GM23338 (cell line): ENCODE results near the gene NSRP1.

Source experiments
- CREB1 ChIP-seq: fragments of 250-450 bp; sonication (Bioruptor Pico); IDR thresholded peaks from 2 replicates; pipeline ENCODE4 v1.5.0; 2020; ENCODE audit warnings: low read depth, mild to moderate bottlenecking, moderate library complexity
- CTCF ChIP-seq, 2 experiments: fragments of 200-600 bp in 1 of 2; sonication (generic) in 1 of 2; conservative IDR thresholded peaks; 2 replicates each; pipeline versions ENCODE4 v1.5.1 to v1.6.1; 2016 to 2017; ENCODE audit warnings: antibody characterized with exemption in 2 of 2, low read depth in 2 of 2, mild to moderate bottlenecking in 2 of 2, moderate library complexity in 1 of 2
- EZH2 ChIP-seq: fragments of 200-600 bp; sonication (generic); IDR thresholded peaks from one replicate; pipeline ENCODE4 v1.8.0; 2017; ENCODE audit warnings: antibody characterized with exemption, mild to moderate bottlenecking, low read depth; ENCODE audit not compliant: unreplicated experiment
- EZH2phosphoT487 ChIP-seq: fragments of 200-600 bp; sonication (generic); IDR thresholded peaks from one replicate; pipeline ENCODE4 v1.8.1; 2018; ENCODE audit warnings: antibody characterized with exemption; ENCODE audit not compliant: unreplicated experiment
- POLR2AphosphoS5 ChIP-seq: IDR thresholded peaks from 2 replicates; pipeline ENCODE4 v1.6.1; 2016; ENCODE audit warnings: antibody characterized with exemption, low read depth
- STAT1 ChIP-seq: IDR thresholded peaks from one replicate; pipeline ENCODE4 v1.6.1; 2016; ENCODE audit warnings: antibody characterized with exemption; ENCODE audit not compliant: unreplicated experiment
- ZNF114 ChIP-seq: fragments of 250-450 bp; sonication (Bioruptor Pico); IDR thresholded peaks from 2 replicates; pipeline ENCODE4 v1.5.0; 2020; ENCODE audit warnings: mild to moderate bottlenecking, moderate library complexity
- ZNF331 ChIP-seq: fragments of 250-450 bp; sonication (Bioruptor Pico); IDR thresholded peaks from 2 replicates; pipeline ENCODE4 v1.5.0; 2020; ENCODE audit warnings: low read depth, mild to moderate bottlenecking, moderate library complexity
- TF ChIP-seq, protein P1 (sequence below): IDR thresholded peaks from one replicate; pipeline ENCODE4 v1.6.1; 2018; ENCODE audit warnings: antibody characterized with exemption; ENCODE audit not compliant: unreplicated experiment
- TF ChIP-seq, protein P2 (sequence below): fragments of 250-450 bp; sonication (Bioruptor Pico); IDR thresholded peaks from 2 replicates; pipeline ENCODE4 v1.5.0; 2020; ENCODE audit warnings: mild to moderate bottlenecking, moderate library complexity

- TF ChIP-seq CTCF (conservative IDR thresholded peaks at IDR 0.05; ENCODE audit: low read depth in 2 of 2), result no peak
- TF ChIP-seq, protein P1, sequence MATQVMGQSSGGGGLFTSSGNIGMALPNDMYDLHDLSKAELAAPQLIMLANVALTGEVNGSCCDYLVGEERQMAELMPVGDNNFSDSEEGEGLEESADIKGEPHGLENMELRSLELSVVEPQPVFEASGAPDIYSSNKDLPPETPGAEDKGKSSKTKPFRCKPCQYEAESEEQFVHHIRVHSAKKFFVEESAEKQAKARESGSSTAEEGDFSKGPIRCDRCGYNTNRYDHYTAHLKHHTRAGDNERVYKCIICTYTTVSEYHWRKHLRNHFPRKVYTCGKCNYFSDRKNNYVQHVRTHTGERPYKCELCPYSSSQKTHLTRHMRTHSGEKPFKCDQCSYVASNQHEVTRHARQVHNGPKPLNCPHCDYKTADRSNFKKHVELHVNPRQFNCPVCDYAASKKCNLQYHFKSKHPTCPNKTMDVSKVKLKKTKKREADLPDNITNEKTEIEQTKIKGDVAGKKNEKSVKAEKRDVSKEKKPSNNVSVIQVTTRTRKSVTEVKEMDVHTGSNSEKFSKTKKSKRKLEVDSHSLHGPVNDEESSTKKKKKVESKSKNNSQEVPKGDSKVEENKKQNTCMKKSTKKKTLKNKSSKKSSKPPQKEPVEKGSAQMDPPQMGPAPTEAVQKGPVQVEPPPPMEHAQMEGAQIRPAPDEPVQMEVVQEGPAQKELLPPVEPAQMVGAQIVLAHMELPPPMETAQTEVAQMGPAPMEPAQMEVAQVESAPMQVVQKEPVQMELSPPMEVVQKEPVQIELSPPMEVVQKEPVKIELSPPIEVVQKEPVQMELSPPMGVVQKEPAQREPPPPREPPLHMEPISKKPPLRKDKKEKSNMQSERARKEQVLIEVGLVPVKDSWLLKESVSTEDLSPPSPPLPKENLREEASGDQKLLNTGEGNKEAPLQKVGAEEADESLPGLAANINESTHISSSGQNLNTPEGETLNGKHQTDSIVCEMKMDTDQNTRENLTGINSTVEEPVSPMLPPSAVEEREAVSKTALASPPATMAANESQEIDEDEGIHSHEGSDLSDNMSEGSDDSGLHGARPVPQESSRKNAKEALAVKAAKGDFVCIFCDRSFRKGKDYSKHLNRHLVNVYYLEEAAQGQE, result no peak
- TF ChIP-seq POLR2AphosphoS5, result no peak
- no peak for TF ChIP-seq ZNF331 (CRISPR knock-in tag)
- TF ChIP-seq STAT1, result no peak
- TF ChIP-seq EZH2phosphoT487, result no peak
- no peak for TF ChIP-seq EZH2
- TF ChIP-seq, protein P2, sequence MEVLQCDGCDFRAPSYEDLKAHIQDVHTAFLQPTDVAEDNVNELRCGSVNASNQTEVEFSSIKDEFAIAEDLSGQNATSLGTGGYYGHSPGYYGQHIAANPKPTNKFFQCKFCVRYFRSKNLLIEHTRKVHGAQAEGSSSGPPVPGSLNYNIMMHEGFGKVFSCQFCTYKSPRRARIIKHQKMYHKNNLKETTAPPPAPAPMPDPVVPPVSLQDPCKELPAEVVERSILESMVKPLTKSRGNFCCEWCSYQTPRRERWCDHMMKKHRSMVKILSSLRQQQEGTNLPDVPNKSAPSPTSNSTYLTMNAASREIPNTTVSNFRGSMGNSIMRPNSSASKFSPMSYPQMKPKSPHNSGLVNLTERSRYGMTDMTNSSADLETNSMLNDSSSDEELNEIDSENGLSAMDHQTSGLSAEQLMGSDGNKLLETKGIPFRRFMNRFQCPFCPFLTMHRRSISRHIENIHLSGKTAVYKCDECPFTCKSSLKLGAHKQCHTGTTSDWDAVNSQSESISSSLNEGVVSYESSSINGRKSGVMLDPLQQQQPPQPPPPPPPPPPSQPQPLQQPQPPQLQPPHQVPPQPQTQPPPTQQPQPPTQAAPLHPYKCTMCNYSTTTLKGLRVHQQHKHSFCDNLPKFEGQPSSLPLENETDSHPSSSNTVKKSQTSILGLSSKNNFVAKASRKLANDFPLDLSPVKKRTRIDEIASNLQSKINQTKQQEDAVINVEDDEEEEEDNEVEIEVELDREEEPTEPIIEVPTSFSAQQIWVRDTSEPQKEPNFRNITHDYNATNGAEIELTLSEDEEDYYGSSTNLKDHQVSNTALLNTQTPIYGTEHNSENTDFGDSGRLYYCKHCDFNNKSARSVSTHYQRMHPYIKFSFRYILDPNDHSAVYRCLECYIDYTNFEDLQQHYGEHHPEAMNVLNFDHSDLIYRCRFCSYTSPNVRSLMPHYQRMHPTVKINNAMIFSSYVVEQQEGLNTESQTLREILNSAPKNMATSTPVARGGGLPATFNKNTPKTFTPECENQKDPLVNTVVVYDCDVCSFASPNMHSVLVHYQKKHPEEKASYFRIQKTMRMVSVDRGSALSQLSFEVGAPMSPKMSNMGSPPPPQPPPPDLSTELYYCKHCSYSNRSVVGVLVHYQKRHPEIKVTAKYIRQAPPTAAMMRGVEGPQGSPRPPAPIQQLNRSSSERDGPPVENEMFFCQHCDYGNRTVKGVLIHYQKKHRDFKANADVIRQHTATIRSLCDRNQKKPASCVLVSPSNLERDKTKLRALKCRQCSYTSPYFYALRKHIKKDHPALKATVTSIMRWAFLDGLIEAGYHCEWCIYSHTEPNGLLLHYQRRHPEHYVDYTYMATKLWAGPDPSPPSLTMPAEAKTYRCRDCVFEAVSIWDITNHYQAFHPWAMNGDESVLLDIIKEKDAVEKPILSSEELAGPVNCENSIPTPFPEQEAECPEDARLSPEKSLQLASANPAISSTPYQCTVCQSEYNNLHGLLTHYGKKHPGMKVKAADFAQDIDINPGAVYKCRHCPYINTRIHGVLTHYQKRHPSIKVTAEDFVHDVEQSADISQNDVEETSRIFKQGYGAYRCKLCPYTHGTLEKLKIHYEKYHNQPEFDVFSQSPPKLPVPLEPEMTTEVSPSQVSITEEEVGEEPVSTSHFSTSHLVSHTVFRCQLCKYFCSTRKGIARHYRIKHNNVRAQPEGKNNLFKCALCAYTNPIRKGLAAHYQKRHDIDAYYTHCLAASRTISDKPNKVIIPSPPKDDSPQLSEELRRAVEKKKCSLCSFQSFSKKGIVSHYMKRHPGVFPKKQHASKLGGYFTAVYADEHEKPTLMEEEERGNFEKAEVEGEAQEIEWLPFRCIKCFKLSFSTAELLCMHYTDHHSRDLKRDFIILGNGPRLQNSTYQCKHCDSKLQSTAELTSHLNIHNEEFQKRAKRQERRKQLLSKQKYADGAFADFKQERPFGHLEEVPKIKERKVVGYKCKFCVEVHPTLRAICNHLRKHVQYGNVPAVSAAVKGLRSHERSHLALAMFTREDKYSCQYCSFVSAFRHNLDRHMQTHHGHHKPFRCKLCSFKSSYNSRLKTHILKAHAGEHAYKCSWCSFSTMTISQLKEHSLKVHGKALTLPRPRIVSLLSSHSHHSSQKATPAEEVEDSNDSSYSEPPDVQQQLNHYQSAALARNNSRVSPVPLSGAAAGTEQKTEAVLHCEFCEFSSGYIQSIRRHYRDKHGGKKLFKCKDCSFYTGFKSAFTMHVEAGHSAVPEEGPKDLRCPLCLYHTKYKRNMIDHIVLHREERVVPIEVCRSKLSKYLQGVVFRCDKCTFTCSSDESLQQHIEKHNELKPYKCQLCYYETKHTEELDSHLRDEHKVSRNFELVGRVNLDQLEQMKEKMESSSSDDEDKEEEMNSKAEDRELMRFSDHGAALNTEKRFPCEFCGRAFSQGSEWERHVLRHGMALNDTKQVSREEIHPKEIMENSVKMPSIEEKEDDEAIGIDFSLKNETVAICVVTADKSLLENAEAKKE, result no peak
- TF ChIP-seq CREB1 (CRISPR knock-in tag), result no peak
- no peak for TF ChIP-seq ZNF114 (CRISPR knock-in tag)
Measured at GRCh38 chr17:30176855-30177254, 60.2 kb downstream of the NSRP1 start.
